Endothelial cell of umbilical vein (primary cell): ENCODE results near the gene CASP10.

ENCODE experiments used
- EZH2 ChIP-seq: IDR thresholded peaks from 2 replicates; pipeline ENCODE4 v1.6.1; 2012; ENCODE audit warnings: borderline replicate concordance, low read depth, mild to moderate bottlenecking, moderate library complexity, low read length, inconsistent platforms; ENCODE audit not compliant: severe bottlenecking
- MAX ChIP-seq: IDR thresholded peaks from 2 replicates; pipeline ENCODE4 v1.6.1; 2011; ENCODE audit not compliant: insufficient read depth, insufficient read length
- POLR2A ChIP-seq: IDR thresholded peaks from 2 replicates; pipeline ENCODE4 v1.6.1; 2012; ENCODE audit warnings: low read depth, mild to moderate bottlenecking, control low read depth, low read length
- POLR2AphosphoS5 ChIP-seq: IDR thresholded peaks from 2 replicates; pipeline ENCODE4 v1.6.1; 2012; ENCODE audit warnings: low read depth, mild to moderate bottlenecking, control low read depth, low read length, moderate library complexity; ENCODE audit not compliant: insufficient read depth
- TF ChIP-seq, protein P1 (sequence below), 2 donors: IDR thresholded peaks; 1 replicate in 1 of 2; 2 replicates in 1 of 2; pipeline ENCODE4 v1.5.1; 2011; ENCODE audit warnings: low read length in 2 of 2, mild to moderate bottlenecking in 2 of 2, moderate library complexity in 2 of 2, control low read depth in 1 of 2, inconsistent platforms in 1 of 2, low read depth in 1 of 2; ENCODE audit not compliant: insufficient read depth in 1 of 2; ENCODE audit errors: extremely low read depth in 1 of 2

GRCh38 chr2:201183365-201183727, 405 bp downstream of the CASP10 start:
- TF ChIP-seq, protein P1, sequence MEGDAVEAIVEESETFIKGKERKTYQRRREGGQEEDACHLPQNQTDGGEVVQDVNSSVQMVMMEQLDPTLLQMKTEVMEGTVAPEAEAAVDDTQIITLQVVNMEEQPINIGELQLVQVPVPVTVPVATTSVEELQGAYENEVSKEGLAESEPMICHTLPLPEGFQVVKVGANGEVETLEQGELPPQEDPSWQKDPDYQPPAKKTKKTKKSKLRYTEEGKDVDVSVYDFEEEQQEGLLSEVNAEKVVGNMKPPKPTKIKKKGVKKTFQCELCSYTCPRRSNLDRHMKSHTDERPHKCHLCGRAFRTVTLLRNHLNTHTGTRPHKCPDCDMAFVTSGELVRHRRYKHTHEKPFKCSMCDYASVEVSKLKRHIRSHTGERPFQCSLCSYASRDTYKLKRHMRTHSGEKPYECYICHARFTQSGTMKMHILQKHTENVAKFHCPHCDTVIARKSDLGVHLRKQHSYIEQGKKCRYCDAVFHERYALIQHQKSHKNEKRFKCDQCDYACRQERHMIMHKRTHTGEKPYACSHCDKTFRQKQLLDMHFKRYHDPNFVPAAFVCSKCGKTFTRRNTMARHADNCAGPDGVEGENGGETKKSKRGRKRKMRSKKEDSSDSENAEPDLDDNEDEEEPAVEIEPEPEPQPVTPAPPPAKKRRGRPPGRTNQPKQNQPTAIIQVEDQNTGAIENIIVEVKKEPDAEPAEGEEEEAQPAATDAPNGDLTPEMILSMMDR (IDR thresholded peaks at IDR 0.05; ENCODE audit: extremely low read depth in 1 of 2, insufficient read depth in 1 of 2, low read depth in 1 of 2, low read length in 2 of 2): no peak
- TF ChIP-seq POLR2A: no peak
- no peak for TF ChIP-seq MAX
- TF ChIP-seq POLR2AphosphoS5: no peak
- TF ChIP-seq EZH2: no peak
